DMS79 treated with DMSO at 0.1 percent for 48 hours (cell line): ENCODE results near the gene HCFC1.

Experiments
- DNase-seq: peaks from one replicate; lab custom pipeline; 2025; lab: John Stamatoyannopoulos, UW

HCFC1 gene

DNA sequence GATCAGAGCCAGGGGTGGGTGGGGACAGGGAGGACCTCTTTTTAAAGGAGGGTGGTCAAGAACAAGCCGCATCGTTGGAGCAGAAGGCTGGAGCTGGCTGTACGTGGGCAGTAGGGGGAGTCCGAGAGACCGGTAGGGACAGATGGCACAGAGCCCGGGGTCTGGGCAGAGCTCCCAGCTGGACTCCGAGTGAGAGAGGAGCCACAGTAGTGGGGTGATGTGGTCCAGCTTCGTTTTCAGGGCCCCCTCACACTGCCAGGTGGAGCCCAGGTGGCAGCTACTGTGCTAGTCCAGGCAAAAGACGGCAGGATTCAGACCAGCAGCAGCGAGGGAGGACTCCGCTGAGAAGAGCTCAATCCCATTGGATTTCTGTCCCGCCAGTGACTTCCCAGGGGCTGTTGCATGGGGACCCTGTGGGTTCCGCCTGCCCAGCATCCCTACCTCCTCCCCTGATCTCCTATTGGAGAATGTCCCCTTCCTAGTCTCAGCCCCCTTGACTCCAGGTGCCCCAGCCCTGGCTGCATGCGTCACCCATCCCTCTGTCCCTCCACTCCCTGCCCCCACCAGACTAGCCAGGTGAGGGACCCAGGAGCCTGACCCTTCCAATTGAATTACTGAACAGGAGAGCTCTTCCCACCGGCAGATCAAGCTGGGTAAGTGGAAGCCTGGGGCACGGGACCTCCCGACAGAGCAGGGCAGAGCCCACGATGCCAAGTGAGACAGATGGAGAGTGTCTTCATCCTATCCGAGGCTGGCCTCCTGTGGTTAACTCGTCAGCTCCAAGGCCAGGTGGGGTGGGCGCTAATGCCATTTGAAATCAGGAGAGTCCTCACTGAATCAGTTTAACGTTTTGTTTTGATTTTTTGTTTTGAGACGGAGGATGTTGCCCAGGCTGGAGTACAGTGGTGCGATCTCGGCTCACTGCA, 48.4 kb downstream of the HCFC1 start:
- DNase-seq = peak; percentile 8

DNA sequence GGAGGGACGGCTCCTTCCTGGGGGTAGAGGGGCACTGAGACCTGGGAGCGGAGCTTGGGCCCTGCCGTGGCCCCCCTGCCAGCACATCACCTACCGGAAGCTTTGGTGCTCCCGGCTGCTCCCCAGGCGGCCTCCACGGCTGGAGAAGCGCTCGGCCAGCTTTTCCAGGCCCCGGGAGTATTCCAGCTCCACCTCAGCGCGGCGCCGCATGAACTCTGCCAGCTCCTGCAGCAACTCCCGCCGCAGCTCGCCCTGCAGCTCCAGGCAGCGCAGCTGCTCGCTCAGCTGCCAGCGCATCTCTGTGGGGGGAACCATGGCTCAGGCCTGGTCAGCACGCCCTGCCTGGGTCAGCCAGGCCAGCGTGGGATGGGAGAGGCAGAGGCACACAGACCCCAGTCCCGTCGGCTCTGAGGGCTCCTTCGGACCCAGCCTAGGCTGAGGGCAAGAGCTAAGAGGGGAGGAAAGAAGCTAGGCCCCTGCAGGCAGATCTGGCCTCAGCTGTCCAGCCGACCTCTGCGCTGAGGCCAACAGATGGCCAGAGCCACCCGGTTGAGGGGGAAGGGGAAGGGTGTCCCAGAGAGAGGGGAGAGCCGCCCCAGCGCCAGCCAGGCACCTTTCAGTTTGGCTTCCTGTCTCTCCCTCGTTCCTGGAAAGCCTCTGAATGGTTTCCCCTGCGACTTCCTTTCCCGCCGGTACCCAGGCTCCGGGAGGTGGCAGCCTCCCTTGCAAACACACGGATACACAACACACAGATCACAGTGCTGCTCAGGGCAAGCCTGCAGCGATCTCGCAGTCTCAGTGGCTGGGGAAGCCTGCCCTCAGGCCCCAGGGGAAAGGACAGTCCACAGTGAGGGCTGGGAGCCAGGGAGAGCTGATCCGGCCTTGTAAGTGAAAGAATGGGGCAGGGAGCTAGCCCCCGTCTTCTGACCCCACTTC, 49.8 kb downstream of the HCFC1 start:
- DNase-seq = no peak

DNA sequence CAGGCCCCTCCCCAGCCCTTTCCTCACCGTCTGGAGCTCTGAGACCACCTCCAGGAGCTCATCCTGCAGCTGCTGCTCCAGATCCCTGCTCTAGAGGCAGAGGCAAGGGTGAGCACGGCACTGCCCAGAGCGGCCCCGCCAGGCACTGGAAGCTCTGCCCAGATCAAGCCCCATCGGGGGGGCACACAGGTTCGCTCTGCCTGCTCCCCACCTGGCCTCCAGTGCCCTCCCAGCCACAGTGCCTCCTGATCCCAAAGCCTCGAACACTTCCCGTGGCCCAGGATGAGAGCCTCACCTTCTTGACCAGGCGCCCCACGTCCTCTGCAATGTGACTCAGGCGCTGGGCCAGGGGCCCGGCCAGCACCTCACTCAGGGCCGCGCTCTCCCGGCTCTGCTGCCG, 50.5 kb downstream of the HCFC1 start:
- DNase-seq = no peak

- DNase-seq = no peak
Measured at GRCh38 chrX:153920546-153920945, 51.1 kb downstream of the HCFC1 start.

DNA sequence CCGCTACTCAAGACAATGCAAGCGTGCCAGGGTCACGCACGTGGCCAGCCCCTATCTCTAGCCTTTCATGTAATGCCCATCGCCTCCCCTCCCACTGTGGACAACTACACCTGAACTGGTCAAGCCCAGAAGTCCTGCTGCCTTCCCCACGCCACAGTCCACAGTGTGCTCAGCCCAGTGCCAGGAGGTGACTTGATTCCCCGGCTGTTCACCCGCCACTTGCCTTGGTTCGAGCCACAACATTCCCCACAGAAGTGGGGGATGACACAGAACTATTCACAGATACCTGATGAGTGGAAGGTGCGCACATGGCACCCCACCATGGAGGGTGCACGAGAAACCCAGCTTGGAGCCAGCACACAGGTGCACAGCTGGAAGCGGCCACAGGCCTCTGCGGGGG, 52.3 kb downstream of the HCFC1 start:
- DNase-seq = no peak

DNA sequence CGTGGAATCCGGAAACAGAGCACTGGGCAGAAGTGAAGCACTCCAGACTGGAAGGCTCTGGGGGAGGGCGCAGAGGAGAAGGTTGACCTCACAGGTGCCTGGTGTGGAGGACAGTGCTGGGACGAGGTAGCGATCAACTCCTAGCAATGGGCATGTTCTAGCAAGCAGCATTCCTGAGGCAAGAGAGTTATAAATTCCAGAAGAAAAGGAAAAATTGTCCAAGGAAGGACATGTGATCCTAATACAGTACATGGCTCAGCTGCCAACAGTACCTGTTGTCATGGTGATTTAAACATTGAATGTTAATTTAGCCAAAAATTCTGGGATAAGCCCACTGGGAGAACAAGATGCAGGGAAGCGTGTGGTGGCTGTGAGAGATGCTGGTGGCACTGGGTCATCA, 53.7 kb downstream of the HCFC1 start:
- DNase-seq = no peak

GRCh38 chrX:153913701-153914100, 57.9 kb downstream of the HCFC1 start:
- no peak for DNase-seq

DNA sequence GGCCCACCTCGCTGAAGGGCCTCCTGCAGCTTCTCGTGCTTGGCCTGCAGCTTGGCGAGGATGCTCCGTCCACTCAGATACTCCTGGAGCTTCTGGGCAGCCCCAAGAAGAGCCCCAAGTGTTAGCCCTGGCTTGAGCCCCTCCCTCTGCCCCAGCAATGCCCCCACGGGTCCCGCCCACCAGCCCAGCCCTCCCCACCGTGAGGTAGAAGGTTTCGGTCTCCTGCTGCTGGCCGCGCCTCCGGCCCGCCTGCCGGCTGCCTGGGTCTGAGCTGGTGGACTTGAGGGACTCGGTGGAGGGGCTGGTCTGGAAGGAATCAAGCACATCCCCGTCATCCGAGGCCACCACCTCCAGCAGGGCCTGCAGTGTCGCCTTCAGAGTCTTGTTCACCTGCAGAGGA, 58.4 kb downstream of the HCFC1 start:
- no peak for DNase-seq

GRCh38 chrX:153911798-153912197, 59.8 kb downstream of the HCFC1 start:
- no peak for DNase-seq

GRCh38 chrX:153910446-153910845, 61.2 kb downstream of the HCFC1 start:
- no peak for DNase-seq

GRCh38 chrX:153909980-153910360, 61.6 kb downstream of the HCFC1 start:
- DNase-seq = no peak

DNA sequence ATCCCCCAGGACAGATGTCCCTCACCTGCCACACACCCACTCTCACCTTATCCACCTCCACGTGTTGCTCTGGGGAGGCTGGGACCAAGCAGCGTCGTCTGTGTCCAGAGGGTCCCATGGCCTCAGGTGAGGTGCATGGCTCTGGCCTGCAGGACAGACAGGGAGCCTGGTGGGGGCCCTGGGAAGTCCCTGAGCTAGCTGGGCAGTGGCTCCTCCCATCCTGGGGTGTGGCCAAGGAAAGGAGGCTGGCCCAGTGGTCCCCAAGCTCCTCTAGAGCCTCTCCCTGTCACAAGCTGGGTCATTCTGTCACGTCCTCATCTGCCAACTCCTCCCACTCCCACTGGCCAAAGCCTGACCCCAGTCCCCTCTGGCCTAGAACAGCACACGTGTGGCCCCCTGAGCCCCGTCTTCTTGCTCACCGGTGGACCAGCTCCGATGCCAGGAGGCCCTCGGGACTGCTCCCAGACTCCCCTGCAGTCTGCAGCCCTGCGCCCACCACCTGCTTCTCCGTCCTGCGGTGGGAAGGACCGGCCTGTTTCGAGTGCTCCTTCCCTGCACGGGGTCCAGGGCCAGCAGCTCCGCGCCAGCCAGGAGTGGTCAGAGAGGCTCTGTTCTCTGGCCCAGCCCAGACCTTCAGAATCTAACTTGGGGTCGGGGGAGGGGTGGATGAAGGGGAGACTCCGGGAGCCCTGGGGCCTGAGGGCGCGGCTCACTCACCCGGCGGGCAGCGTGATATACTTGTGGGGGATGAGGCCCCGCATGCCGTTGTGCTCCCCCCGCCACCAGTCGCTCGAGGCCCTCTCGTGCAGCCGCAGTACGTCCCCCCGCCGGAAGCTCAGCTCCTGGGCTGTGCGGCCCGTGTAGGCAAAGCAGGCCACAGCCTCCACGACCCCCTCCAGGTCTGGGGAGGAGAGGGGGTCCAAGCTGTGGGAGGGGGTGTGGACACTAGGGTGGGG, 62.3 kb downstream of the HCFC1 start:
- no peak for DNase-seq

- no peak for DNase-seq
Measured at GRCh38 chrX:153908219-153908860, 63.3 kb downstream of the HCFC1 start.

DNA sequence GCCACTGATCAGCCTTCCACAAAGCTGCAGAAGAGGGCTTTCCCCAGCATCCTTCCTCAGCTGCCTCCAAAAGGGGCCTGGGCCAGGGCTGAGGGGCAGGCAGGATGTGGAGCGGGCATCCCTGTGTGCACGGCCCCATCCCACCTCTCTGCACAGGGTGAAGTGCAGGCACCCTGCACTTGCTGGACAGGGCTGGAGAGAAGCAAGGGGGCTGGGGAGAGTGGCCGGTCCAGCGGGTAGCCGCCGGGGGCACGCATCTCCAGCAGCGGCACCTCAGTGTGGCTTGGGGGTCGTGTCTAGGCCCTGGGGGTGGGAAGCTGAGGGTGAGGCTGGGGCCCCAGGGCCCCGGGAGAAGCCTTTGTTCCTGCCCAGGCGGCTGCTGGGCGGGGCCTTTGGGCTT, 64.2 kb downstream of the HCFC1 start:
- no peak for DNase-seq

- no peak for DNase-seq
Measured at GRCh38 chrX:153906126-153906917, 65.3 kb downstream of the HCFC1 start.

DNA sequence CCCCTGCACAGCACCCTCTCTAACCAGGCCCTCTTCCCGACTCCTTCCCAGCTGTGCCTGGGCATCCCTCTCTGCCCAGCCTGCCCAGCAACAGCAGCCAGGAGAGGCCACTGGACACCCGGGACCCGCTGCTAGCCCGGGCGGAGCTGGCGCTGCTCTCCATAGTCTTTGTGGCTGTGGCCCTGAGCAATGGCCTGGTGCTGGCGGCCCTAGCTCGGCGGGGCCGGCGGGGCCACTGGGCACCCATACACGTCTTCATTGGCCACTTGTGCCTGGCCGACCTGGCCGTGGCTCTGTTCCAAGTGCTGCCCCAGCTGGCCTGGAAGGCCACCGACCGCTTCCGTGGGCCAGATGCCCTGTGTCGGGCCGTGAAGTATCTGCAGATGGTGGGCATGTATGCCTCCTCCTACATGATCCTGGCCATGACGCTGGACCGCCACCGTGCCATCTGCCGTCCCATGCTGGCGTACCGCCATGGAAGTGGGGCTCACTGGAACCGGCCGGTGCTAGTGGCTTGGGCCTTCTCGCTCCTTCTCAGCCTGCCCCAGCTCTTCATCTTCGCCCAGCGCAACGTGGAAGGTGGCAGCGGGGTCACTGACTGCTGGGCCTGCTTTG, 66.0 kb downstream of the HCFC1 start:
- DNase-seq = no peak

GRCh38 chrX:153903991-153904957, 67.3 kb downstream of the HCFC1 start, which contains the start of gene AVPR2:
TSS of gene AVPR2 (plus strand) at chrX:153904673. CDS start at chrX:153905146, 473 bp downstream.
- no peak for DNase-seq

DNA sequence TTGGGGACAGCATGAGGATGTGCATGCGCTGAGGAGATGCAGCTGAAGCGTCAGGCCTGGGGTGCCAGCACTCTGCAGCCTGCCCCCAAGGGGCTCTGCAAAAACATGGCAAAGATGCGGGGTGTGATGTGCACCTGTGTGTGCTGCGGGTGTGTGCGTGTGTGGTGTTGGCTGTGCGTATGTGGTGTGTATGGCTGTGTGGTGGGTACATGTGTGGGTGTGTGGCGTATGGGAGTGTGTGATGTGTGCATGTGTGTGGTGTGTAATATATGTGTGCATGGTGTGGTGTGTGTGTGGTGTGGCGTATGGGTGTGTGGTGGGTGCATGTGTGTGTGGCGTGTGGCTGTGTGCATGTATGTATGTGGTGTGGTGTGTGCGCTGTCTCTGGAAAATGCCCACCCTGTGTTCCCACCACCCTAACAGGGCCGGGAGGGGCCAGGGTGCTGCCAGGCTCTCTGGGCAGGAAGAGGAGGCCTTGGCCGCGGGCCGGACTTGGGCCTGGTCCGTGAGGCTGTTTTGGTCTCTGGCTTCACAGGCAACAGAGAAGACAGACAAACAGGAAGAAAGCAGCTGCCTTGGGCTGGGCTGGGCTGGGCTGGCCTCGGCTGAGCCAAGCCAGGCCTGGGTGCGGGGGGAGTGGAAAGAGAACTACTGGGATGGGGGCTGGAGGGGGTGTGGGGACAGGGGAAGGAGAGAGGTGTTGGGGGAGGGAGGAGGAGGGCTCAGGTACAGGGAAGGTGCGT, 68.2 kb downstream of the HCFC1 start:
- DNase-seq = no peak
